Measurements from ENCODE around the gene SUGCT. TPM values are rescaled to one million over a fixed set of nuclear protein-coding genes. Genes with fewer than 3 reads are reported as not detected.

SUGCT gene
- total RNA-seq, 4 donors from 2014 or later, result 0.83 to 7.1 (median 3.2) TPM

DNA sequence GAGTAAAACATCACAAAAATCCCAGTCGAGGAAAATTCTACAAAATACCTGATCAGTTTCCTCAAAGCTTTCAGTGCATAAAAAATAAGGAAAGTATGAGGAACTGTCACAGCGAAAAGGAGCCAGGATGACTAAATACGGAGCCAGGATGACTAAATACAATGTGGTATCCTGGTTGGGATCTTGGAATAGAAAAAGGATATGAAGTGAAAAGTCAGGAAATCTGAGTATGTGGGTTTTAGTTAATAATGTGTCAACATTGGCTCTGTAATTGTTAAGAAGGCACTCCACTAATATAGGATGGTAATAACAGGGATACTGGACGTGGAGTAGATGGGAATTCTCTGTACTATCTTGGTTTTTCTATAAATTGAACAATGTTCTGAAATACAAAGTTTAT is 175.5 kb downstream of the SUGCT start:
- Histone ChIP-seq H3K27ac (no peak overlapping the region), H3K4me3 (no peak overlapping the region), H3K27me3 (no peaks in the 10 kb centered on the region), H3K4me1 (no peaks in the 10 kb centered on the region), H3K9me3 (no peaks in the 10 kb centered on the region), H3K36me3 (no peaks in the 10 kb centered on the region)
- no peak for DNase-seq
- WGBS, 2 donors, result 68 to 71% methylated on average over 4 of the region's 4 CpGs
- TF ChIP-seq POLR2A (IDR thresholded peaks at IDR 0.05), result no peak
- TF ChIP-seq, protein P1, sequence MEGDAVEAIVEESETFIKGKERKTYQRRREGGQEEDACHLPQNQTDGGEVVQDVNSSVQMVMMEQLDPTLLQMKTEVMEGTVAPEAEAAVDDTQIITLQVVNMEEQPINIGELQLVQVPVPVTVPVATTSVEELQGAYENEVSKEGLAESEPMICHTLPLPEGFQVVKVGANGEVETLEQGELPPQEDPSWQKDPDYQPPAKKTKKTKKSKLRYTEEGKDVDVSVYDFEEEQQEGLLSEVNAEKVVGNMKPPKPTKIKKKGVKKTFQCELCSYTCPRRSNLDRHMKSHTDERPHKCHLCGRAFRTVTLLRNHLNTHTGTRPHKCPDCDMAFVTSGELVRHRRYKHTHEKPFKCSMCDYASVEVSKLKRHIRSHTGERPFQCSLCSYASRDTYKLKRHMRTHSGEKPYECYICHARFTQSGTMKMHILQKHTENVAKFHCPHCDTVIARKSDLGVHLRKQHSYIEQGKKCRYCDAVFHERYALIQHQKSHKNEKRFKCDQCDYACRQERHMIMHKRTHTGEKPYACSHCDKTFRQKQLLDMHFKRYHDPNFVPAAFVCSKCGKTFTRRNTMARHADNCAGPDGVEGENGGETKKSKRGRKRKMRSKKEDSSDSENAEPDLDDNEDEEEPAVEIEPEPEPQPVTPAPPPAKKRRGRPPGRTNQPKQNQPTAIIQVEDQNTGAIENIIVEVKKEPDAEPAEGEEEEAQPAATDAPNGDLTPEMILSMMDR (IDR thresholded peaks at IDR 0.05), result no peak
- intact Hi-C loops (cut with DNase I), result no loop called here

DNA sequence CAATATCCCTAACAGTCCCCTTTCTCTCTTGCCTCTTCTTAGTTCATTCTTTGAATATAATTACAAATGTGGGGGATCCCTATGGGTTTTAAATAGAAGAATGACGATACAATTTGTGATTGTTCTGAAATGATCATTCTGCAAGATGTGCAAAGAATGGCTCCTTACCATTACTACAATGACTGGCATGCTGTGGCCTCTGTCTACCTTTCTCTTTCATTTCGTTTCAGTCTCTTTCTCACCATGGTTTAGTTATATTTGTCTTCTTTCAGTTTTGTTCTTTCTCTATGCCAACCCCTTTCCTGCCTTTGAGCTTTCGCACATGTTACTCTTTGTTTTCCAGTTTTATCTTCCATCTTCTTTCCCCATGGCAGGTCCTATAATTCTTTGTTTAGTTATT is 176.5 kb downstream of the SUGCT start:
- Histone ChIP-seq H3K27ac (no peak overlapping the region), H3K36me3 (no peaks in the 10 kb centered on the region), H3K4me1 (no peaks in the 10 kb centered on the region), H3K27me3 (no peaks in the 10 kb centered on the region), H3K4me3 (no peak overlapping the region), H3K9me3 (no peaks in the 10 kb centered on the region)
- WGBS, 2 donors, result 73 to 76% methylated on average over 3 of the region's 3 CpGs
- intact Hi-C loops (cut with DNase I), result no loop called here
- TF ChIP-seq POLR2A (IDR thresholded peaks at IDR 0.05), result no peak
- TF ChIP-seq, protein P1 (IDR thresholded peaks at IDR 0.05), result no peak
- no peak for DNase-seq

DNA sequence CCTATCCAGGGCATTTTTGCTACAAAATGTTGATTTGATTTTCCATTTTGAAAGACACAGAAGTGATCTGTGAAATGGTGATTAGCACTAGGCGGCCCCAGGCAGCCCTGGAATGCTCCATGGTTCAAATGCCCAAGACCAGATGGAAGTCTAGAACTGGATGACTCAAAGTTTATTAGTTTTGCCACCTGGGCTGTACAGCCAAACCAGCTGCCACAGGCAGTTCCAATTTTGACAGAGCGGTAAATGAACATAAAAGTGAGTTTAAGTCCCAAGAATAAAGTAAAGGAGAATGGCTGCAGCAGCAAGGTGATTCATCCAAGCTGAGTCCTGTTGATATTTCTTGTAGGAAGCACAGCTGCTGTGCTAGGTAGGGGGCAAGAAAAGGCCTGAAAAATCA is 180.5 kb downstream of the SUGCT start:
- WGBS, 2 donors, result 50 to 55% methylated on average over 2 of the region's 2 CpGs
- no peaks in the 10 kb centered on the region for H3K27me3 ChIP-seq
- DNase-seq, result no peak
- no peak overlapping the region for H3K4me3 ChIP-seq
- H3K9me3 ChIP-seq, result no peaks in the 10 kb centered on the region
- TF ChIP-seq, protein P1 (IDR thresholded peaks at IDR 0.05), result no peak
- no peak for TF ChIP-seq POLR2A (IDR thresholded peaks at IDR 0.05)
- no peak overlapping the region for H3K27ac ChIP-seq
- H3K36me3 ChIP-seq, result no peaks in the 10 kb centered on the region
- H3K4me1 ChIP-seq, result no peaks in the 10 kb centered on the region
- intact Hi-C loops (cut with DNase I), result no loop called here

DNA sequence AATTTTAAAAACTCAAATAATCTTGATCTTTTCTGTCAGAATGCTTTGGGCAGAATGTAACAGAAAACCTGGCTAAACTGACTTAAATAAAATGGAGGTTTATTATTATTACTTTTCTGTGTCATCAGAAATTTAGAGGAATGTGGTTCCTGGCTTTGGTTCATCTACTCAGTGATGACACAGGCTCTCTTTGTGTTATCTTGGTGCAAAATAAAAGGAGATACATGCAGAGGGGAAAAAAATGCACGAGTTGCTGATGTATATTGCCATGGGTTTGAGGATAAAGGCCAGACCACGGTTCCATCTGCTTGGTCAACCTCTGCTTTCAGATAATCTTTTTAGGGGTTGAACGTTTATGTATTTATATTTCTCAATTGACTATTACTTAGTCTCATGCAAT is 181.4 kb downstream of the SUGCT start:
- Histone ChIP-seq H3K27me3 (no peaks in the 10 kb centered on the region), H3K27ac (no peak overlapping the region), H3K36me3 (no peaks in the 10 kb centered on the region), H3K4me3 (no peak overlapping the region), H3K9me3 (no peaks in the 10 kb centered on the region), H3K4me1 (no peaks in the 10 kb centered on the region)
- intact Hi-C loops (cut with DNase I), result no loop called here
- 58 to 65% methylated on average over 3 of the region's 3 CpGs for WGBS, 2 donors
- TF ChIP-seq, protein P1 (IDR thresholded peaks at IDR 0.05), result no peak
- TF ChIP-seq POLR2A (IDR thresholded peaks at IDR 0.05), result no peak
- no peak for DNase-seq

DNA sequence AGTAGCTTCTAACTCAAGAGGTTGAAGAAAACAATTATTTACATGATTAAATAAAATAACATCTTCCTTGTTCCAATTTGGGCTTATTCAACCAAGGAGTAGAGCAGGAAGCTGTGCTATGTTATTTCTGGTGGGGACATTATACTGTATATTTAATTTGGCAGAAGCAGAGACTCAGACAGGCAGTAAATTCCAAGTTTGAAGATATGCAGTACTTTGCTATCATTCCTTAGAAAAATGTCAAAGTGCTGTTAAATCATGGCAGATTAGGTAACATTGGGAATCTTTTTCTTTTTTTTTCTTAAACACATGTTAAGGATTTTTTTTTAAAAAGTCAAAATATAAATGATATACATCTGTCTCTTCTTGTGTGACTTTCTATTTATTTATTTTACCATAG is 190.1 kb downstream of the SUGCT start:
- DNase-seq, result no peak
- intact Hi-C loops (cut with DNase I), result no loop called here
- Histone ChIP-seq H3K4me1 (no peaks in the 10 kb centered on the region), H3K27ac (no peak overlapping the region), H3K9me3 (no peaks in the 10 kb centered on the region), H3K27me3 (no peaks in the 10 kb centered on the region), H3K4me3 (no peak overlapping the region), H3K36me3 (no peaks in the 10 kb centered on the region)
- TF ChIP-seq, protein P1 (IDR thresholded peaks at IDR 0.05), result no peak
- TF ChIP-seq POLR2A (IDR thresholded peaks at IDR 0.05), result no peak
